ENCODE measurements around the gene ASB10.

ASB10 gene

DNA sequence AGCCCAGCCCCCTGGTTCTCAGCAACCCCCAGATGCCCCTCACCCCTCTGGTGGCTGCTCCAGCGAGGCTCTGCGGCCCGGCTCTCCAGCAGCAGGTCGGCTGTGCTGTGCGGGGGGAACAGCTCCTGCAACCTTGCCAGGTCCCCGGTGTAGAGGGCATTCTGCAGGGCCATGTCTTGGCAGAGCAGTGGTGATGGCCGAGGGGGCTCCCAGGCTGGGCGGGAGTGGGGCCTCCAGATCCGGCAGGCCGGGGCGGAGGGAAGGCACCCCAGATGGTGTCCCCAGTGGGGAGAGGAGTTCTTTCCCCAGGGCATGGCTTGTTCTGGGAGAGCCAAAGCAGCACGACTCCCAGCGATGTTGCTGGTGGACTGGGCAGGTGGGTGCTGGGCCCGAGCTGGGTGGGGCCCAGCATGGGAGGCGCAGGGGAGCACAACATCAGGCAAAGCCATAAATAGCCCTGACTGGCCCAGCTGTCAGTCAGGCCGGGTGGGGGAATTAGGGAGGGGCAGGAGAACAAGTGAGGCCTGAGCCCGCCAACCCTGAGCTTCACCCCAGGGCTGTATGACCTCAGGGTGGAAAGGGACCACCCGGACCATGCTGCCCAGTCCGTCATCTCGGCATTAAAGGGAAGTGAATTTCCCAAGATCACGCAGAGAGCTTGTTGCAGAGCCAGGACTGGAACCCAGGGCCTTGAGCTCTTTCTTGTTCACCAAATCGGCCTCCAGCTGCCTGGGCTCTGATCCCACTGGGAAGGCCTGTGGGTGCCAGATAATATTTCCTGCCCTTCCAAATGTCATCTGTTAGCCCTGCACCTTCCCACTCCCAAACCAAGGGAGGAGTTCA lies 580 bp upstream of the ASB10 start:
- DNase-seq (ENCODE audit: low read depth, low spot score), result no peak

DNA sequence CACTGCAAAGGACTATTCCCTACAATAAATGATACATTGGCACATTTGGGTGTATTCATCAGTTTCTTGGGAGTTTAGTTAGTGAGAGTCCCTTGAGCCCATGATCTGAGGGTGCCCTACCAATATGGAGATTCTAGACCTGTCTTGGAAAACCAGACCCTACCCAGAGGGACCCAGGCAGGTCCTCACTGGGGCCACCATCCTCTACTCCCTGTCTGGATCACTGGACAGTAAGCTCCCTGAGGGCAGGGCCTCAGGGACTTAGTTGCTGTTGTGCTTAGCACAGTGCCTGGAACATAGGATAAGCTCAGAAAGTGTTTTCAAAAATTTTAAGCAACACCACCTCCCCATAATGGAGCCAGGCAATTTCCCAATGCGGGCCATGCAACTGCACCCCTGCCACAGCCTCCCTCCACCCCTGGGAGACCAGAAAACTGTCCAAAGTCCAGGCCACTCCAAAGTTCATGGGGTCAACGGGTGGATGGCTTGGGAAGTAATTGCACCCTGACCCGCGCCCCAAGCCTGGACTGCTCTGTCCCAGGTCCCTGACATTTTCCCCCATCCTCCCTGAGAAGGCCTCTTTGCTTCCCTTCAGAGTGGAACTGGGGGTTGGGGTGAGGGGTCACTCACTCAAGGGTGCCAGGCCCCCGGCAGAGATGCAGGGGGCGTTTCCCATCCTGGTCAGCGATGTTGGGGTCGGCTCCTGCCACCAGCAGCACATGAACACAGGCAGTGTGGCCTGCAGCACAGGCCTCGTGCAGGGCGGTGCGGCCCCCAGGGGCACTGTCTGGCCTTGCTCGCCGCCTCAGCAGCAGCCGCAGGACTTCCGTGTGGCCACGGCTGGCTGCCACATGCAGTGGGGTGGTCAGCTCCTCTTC lies 1.0 kb downstream of the ASB10 start:
- DNase-seq (ENCODE audit: low read depth, low spot score), result no peak

DNA sequence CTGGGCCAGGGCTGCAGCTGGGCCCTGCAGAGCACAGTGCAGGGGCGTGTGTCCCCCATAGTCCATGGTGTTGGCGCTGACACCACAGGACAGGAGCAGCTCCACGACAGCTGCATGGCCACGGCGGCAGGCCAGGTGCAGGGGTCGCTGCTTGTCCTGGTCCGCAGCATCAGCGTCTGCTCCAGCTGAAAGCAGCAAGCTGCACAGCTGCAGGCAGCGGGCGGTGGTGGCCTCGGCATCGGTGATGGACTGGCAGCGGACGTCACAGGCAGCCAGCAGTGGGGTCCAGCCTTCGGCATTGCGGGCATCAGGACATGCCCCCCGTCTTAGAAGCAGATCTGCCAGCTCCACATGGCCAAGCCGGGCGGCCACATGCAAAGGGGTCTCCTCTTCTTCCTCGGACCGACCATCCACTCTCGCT lies 6.0 kb downstream of the ASB10 start:
- DNase-seq (ENCODE audit: low read depth, low spot score), result no peak

DNA sequence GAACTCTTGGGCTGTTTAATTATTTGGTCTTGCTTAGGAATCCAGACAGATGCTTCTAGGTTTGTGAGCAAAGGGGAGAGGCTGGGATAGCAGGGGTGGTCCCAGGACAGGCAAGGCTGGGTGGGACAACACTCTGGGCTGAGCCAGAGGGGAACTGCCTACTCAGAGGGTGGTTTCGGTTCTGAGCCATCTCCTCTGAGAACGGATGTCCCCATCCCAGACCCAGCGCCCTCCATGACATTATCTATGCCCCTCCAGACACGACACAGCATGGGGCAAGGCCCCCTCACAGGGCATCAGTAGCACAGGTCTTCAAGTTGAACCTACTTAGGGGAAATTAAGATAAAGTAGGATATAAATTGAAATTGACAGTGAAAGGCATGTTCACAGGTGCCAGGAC lies 7.1 kb downstream of the ASB10 start:
- DNase-seq (ENCODE audit: low read depth, low spot score), result no peak

DNA sequence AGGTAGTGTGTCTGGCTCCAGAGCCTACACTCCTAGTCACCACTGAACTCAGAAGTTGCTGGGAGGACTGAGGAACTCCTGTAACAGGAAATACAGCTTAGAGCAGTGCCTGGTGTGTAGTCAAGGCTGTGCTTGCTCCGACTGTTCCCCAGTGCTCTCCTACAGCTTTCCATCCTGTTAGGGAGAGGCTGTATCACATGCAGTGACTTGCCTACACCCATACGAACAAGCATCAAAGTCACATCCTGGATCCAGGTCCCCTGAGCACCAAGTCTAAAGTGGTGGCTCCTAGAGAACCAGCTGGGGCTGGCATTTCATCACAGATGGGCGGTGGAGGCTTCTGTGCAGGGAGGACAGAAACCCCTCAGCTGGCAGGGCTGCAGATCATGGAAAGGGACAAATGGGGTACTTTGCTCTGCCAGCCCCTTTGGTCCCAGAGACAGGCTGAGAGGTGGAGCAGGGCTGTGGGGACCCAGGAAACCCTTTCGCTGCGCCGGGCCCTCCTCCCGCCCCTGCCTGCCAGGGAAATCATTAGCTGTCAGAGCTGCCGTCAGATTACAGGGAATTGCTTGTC lies 7.7 kb downstream of the ASB10 start:
- DNase-seq (ENCODE audit: low read depth, low spot score), result no peak

DNA sequence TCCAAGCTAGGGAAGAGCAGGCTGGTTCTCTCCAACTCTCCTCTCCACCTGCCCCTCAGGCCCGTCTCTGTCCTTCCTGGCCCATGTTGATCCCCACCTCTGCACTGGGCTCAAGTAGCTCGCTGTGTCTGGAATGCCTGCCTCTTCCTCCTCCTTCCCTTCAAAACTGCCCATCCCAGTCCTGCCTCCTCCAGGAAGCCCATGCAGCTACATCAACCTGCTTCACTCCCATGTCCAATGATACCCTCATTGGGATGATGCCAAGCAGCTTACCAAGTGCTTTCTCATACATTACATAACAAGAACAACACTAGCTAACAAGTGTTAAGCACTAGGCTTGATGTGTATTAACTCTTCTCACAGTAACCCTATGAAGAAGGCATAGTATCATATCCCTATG lies 8.2 kb downstream of the ASB10 start:
- no peak for DNase-seq (ENCODE audit: low read depth, low spot score)

DNA sequence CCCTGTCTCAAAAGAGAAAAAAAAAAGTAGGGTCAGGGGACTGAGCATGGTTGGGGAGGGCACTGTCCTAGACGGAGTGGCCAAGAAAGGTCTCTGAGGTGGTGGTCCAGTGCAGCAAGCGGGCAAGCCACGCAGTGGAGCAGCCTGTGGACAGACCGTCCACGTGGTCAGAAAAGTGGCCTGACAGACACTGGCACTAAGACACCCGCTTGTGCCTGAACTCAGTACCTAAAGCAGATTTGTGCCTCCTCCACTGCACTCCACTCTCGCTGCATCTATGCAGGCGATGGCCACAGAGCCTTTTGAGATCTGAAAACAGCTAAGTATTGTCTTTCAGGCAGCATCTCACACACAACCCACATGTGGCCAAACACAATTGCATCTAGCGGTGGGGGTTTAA lies 8.8 kb downstream of the ASB10 start:
- DNase-seq (ENCODE audit: low read depth, low spot score), result no peak

DNA sequence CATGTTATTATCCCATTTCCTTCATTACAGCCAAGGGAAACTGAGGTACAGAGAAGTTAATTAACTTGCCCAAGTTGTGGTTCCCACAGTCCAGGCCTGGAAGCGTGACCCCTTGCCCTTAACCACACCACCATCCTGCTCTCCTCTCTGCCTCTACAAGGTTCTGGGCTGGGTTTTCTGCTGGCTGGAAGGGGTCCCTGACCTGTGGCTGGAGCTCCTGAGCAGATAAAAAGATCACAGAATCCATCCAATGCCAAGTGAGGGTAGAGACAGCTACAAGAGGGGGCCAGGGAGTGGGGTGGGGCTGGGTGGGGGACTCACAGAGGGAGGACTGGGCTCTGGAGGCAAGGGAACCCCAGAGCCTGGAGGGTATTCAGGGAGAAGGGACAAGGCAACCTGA lies 9.7 kb downstream of the ASB10 start:
- no peak for DNase-seq (ENCODE audit: low read depth, low spot score)

DNA sequence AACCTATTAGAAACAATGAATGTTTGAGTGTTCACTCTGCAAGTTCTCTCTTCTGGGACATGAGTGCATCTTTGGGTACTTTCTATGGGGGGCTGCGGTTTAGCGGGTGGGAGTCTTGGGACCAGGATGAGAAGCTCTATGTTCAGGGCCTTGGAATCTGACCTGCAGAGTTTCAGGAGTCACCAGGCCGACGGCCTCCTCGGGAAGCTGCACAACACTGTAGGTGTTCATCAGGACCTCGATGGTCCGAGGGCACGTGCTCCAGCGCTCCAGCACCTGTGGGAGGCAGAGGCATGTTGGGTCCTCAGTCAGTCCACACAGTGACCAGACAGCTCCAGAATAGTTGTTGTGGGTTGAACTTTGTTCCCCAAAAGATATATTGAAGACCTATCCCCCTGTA lies 10.6 kb downstream of the ASB10 start:
- no peak for DNase-seq (ENCODE audit: low read depth, low spot score)

DNA sequence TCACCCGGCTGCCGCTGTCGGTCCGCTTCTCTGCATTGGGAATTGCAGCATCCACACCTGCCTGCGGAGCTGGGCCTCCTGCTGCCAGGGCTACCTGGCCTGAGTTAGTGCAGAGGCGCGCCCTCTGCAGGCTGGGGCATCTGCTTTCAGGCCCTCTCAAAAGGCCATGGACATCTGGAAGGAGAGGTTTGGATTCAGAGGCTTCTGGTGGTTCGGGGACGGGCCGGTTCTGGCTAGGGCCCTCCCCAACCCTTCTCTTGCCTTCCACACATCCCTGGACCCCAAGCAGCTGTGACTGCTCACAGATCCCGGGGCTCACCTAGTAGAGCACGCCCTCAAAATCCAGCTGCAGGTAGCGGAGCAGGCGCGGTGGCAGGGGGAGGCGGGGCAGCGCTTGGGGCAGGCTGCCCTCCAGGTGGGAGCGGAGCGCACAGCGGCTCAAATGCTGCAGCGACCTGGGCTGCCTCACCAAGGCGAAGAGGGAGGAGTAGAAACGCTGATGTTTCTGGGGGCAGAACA lies 11.2 kb downstream of the ASB10 start:
- no peak for DNase-seq (ENCODE audit: low read depth, low spot score)

DNA sequence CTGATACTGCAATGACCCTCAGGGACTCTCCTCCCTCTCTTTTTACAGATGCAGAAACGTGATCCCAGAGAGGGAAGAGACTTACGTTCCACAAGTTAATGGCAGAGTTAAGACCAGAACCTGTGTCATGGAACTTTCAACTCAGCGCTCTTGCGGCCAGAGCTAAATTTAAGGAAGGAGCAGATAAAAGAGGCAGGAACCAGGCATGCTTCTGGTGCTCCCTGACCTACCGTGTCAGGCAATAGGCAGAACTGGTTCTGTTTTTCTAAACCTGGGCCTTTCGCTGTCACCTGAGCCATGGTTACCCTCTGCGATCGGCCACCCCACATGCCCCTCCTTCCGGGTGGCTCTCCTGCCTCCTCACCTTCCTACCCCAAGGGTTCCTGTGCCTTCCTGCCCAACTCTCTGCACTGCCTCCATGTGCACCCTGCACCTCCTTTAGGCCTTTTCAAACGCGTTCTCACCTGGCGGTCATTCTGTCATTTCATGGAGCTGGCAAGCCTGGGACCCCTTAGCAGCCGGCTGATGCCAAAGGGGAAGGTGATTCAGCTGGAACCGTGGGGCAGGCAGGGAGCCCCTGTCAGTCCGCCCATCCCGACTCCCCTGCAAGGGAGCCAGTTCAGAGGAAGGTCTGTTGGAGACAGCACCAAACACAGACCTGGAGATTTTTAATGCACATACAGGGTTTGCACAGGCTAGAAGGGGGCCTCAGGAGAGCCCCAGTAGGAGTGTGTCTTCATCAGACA lies 11.8 kb downstream of the ASB10 start:
- DNase-seq (ENCODE audit: low read depth, low spot score), result no peak

DNA sequence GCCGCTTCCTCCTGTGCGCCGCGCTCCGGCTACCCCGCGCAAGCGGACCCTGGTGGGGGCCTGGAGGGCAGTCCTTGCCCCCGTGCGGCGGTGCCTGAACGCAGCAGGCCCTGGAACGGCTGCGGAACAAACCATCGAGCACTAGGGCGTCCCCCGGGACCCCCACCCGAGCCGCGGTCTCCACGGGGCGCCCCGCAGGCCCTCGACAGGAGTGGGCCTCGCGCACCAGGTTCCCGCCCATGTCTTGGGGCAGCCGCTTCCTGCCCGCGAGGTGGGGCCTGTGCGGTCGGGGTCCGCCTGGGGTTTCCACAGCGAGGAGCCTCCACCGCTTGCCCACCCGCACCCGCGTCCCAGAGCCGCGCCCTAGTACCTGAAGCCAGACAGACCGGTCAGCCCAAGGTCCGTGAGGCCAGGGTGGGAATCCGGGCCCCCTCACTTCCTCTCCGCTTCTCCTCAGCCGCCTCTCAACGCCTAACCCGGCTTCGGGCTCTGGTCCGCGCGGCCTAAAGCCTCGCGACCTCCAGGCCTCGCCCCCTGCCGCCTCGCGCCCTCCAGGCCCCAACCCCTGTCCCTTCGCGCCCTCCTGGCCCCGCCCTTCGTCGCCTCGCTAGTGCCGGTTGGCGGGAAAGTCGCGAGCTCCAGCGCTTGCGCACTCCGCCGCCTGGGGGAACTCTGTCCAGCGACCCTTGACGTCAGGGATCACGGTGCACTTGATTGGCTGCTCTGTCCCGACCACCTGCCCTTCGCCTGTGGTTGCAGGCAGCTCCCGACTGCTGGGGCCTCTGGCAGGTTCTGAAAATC lies 12.6 kb downstream of the ASB10 start:
- DNase-seq (ENCODE audit: low read depth, low spot score), result no peak

DNA sequence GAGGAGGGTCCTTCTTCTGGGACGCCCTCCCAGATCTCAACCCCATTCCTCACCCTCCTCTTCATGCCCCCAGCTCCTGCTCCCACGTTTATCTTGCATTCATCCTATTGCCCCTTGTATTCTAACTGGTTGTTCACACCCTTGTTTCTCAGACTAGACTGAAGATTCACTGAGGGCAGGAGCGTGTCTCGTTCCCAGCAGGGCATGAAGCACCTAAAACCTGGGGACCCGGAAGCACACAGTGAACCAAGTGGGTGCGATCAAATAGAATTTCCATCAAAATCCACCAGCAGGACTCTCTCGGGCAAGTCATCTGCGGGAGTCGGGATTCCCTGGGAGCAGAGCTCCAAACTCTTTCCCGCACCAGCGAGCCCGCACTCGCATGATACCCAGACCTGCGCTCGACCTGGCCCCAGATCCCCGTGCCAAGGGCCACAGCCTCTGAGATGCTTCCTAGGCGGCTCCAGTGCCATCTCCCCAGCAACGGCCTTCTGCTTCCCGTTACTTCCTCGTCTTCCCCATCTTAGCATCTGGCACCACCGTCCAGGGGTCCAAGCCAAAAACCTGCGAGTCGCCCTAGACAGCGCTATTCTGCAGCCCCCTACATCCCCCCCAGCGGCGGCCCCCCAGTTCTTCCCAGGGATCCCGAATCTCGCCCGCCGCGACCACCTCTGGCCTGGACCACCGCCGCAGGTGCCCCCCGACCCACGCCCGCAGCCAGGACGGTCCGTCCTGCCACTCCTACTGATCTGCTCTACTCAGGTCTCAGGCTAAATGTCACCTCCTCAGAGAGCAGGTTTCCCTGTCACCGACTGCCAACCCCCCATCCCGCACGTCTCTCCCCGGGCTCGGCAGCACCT lies 13.4 kb downstream of the ASB10 start:
- DNase-seq (ENCODE audit: low read depth, low spot score), result no peak

DNA sequence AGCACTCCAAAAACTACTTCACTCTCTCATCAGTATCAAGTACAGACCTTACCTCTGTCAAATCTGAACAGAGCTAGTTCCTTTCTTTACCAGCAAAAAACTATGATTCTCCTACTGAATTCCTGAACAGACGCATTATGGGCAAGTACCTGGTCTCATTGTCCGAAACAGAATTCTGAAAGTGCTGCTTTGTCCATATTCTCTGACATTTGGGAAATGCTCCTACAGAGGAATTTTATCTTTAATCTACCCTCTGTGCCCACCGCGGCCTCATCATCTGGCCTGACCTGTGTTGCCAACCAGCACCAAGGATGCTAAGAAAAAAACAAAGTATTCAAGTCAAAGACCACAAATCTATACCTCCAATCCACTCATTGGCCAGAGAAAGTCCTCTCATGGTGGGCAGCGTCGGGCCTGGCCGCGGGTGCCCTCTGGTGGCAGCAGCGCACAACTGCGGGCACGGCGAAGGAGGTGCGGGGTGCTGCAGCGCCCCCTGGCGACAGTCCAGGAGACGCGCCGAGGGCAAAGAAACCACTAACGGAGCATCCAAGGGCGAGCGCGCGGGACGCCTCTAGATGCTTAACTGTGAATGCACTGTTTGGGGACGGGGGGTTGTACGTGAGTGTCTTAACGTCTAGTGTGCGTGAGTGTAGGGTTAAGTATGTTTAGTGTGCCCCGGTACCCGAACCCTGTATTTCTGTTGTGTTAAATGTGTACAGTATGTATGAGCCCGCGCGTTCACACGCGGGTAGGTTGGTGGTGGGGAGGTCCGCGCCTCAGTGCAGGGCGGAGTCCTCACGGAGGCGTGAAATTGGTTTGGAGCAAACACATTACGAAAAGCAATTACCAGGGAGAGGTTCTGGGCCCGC lies 14.5 kb downstream of the ASB10 start:
- peak; percentile 52 for DNase-seq (ENCODE audit: low read depth, low spot score)

DNA sequence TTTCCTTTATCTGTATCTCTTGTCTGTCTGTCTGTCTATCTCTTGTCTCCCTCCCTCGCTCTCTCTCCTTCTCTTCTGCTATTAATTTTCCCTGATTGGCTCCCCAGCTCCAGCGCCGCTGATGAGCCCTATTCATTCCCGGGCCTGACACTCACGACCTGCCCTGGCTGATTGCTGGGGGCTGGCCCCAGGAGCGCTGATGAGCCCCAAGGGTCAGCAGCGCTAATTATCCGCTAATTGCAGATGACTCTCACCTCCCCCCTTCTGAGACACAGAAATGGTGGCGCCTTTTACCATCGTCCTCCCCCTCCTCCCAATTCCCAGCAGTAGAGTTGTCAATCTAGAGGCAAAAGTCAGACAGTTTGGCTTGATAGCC lies 18.3 kb downstream of the ASB10 start:
- no peak for DNase-seq (ENCODE audit: low read depth, low spot score)

DNA sequence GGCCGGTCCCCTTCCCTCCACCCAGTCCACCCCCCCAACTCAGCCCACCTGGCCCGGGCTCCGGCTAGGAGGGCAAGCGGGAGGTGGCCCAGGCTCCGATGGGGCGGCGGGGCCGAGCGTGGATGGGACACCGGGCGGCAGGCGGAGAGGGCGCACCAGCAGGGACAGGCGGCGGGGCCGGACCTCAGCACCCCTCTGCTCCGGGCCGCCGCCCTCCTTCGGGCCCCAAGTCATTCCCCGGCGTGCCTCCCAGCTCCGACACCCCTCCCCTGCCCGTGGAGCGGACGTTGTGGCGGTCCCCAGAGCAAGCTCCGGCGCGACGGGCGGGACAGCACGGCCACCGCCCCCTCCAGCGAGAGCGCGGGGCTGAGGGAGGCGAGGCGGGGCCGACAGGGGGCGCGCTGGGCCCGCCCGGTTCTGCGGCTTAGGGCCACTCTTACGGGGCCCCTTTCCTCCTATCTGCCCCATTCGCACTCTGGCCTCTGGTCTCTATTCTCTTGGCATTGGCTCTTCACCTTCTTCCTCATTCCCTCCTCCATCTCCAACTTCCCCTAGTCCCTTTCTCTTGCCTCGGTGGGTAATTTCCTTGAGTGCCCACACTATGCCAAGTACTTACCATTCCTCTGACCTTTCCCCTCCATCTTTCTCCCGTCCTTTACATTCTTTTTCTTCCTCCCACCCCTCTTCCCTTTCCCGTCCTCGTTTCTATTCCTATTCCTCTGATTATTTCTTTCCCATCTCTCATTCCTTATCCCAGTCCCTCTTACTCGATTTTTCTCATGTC lies 18.9 kb downstream of the ASB10 start:
- no peak for DNase-seq (ENCODE audit: low read depth, low spot score)

DNA sequence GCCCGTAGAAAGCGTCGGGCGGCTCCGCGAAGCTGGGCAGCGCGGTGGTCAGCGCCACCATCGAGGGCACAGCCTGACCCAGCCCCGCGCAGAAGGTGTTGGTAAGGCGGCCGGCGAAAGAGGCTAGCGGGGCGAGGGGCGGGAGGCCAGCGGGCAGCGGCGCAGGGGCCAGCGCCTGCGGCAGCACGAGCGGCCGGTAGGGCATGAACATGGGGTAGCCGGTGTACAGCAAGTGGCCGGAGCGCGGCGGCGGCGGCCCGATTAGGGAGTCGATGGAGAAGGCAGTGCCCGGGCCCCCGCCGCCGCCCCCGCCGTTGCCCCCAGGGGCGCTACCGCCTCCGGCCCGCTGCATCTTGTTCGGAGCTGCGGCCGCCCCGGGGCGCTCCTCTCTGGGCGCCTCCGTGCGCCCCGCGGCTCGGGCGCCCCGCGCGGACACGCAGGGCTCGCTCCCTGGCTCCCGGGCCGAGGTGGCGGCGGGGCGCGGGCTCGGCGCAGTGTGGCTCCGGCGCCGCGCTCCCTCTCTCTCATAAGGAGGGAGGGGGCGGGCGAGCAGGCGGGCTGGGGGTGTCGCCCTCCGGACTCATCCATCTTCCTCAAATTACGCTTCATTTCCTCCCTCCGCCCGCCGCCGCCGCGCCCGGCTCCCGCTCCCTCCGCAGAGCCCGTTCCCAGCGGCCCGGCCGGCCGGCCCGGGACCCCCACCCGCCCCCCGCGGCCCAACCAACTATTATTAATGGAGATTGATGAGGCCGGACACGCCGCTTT lies 19.7 kb downstream of the ASB10 start, which contains the start of gene GBX1:
TSS of gene GBX1 (minus strand) at position 498 of the 765 bp plus-strand sequence. CDS start at position 352, 146 bp downstream.
- no peak for DNase-seq (ENCODE audit: low read depth, low spot score)
